ENCODE measurements around the gene PLD1.
"Not testable (repeated sequence)": the region's sequence is repeated elsewhere in the genome, so short reads cannot be mapped to it uniquely, and the experiment has no call there.

PLD1 gene

GRCh38 chr3:171699601-171700000 lies 110.7 kb downstream of the PLD1 start:
- DNase-seq (ENCODE audit: low spot score): no peak

GRCh38 chr3:171696805-171697204 lies 113.5 kb downstream of the PLD1 start:
- no peak for DNase-seq (ENCODE audit: low spot score)

- DNase-seq (ENCODE audit: low spot score): no peak
Observed at GRCh38 chr3:171695426-171695825, 114.9 kb downstream of the PLD1 start.

- no peak for DNase-seq (ENCODE audit: low spot score)
Observed at GRCh38 chr3:171694888-171695287, 115.4 kb downstream of the PLD1 start.

- DNase-seq (ENCODE audit: low spot score): not testable (repeated sequence)
Observed at GRCh38 chr3:171692551-171692950, 117.7 kb downstream of the PLD1 start.

- DNase-seq (ENCODE audit: low spot score): no peak
Observed at GRCh38 chr3:171691485-171691884, 118.8 kb downstream of the PLD1 start.

GRCh38 chr3:171690281-171690680 lies 120.0 kb downstream of the PLD1 start:
- no peak for DNase-seq (ENCODE audit: low spot score)

- no peak for DNase-seq (ENCODE audit: low spot score)
Observed at GRCh38 chr3:171688593-171688992, 121.7 kb downstream of the PLD1 start.

- DNase-seq (ENCODE audit: low spot score): no peak
Observed at GRCh38 chr3:171688002-171688401, 122.3 kb downstream of the PLD1 start.

- DNase-seq (ENCODE audit: low spot score): no peak
Observed at GRCh38 chr3:171687581-171687980, 122.7 kb downstream of the PLD1 start.

GRCh38 chr3:171687064-171687463 lies 123.2 kb downstream of the PLD1 start:
- DNase-seq (ENCODE audit: low spot score): no peak

GRCh38 chr3:171685116-171685895 lies 125.0 kb downstream of the PLD1 start:
- no peak for DNase-seq (ENCODE audit: low spot score)

- no peak for DNase-seq (ENCODE audit: low spot score)
Observed at GRCh38 chr3:171684221-171684620, 126.1 kb downstream of the PLD1 start.

- no peak for DNase-seq (ENCODE audit: low spot score)
Observed at GRCh38 chr3:171682743-171683142, 127.5 kb downstream of the PLD1 start.

GRCh38 chr3:171680726-171681411 lies 129.4 kb downstream of the PLD1 start:
- DNase-seq (ENCODE audit: low spot score): no peak

- DNase-seq (ENCODE audit: low spot score): no peak
Observed at GRCh38 chr3:171678971-171679492, 131.3 kb downstream of the PLD1 start.

GRCh38 chr3:171677706-171678105 lies 132.6 kb downstream of the PLD1 start:
- DNase-seq (ENCODE audit: low spot score): no peak

GRCh38 chr3:171676601-171677175 lies 133.6 kb downstream of the PLD1 start:
- DNase-seq (ENCODE audit: low spot score): no peak

GRCh38 chr3:171673951-171674350 lies 136.3 kb downstream of the PLD1 start:
- DNase-seq (ENCODE audit: low spot score): no peak

- no peak for DNase-seq (ENCODE audit: low spot score)
Observed at GRCh38 chr3:171672538-171672937, 137.7 kb downstream of the PLD1 start.

- no peak for DNase-seq (ENCODE audit: low spot score)
Observed at GRCh38 chr3:171672124-171672523, 138.2 kb downstream of the PLD1 start.

GRCh38 chr3:171671709-171672108 lies 138.6 kb downstream of the PLD1 start:
- DNase-seq (ENCODE audit: low spot score): no peak

GRCh38 chr3:171666516-171666915 lies 143.8 kb downstream of the PLD1 start:
- no peak for DNase-seq (ENCODE audit: low spot score)
